Measurements from ENCODE around the gene OTUD7B. TPM values are rescaled to one million over a fixed set of nuclear protein-coding genes. Genes with fewer than 3 reads are reported as not detected.

Gene OTUD7B
- total RNA-seq, 2 donors from 2014 or later, result 5.9 to 10.5 TPM

DNA sequence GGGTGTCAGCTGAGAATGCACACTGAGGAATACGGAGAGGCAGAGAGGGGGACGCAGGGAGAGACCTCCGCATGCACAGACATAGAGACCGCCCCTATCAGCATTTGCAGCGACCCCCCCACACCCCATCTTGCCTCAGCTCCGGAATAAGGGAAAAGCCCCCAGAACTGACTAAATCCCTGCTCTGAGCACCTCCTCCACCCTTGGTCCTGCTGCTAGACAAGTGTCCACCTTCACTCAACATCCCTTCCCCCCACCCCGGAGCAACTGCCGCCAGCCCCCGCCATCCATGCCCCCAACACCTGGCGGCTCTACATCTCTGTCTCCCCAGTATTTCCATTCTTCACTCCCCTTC lies 93.7 kb downstream of the OTUD7B start:
- Mint-ChIP-seq H3K36me3 (ENCODE audit: low read depth) (no peaks in the 10 kb centered on the region), H3K4me1 (peaks cover 18% of the 10 kb centered on the region), H3K27ac (peak overlapping the region; percentile 84), H3K27me3 (no peaks in the 10 kb centered on the region), H3K4me3 (peak overlapping the region; percentile 90)
- DNase-seq (no peak), ATAC-seq (no peak)
- H3K9me3 ChIP-seq (ENCODE audit: control insufficient read depth, low read length, poor library complexity, severe bottlenecking), result no peaks in the 10 kb centered on the region

DNA sequence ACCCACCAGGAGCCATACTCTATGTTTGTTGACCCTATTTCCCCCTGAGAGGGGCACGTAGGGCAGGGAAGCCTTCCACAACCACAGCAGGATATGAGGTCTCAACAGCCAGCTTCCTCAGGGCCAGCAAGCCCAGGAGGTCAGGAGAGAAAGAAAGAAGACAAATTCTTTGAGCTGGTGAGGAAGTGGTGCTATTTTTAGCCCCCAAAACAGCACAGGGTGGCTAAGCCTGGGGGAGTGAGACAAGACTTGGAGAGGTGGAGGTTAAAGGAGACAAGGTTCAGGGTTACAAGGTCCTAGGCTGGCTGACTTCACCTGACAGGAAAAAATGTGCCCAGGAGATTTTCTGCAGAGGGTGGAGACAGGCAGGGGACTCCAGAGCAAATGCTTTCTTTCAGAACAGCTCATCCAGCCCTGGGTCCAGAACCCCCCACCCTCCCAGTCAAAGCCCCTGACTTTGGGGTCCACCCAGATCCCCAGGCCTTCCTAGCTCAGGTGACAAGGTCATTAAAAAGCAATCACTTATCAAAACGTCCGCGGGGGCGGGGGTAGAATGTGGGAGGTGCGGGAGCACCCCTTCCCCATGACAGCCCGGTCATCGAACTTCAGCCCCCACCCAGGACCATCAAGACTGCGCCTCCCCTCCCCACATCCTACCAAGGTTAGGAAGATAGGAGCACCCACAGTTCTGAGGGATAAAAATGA lies 94.2 kb downstream of the OTUD7B start:
- no peaks in the 10 kb centered on the region for H3K36me3 Mint-ChIP-seq (ENCODE audit: low read depth)
- no peak for DNase-seq
- H3K27ac Mint-ChIP-seq, result peak overlapping the region; percentile 84
- H3K4me1 Mint-ChIP-seq, result peaks cover 21% of the 10 kb centered on the region
- no peaks in the 10 kb centered on the region for H3K27me3 Mint-ChIP-seq
- no peak for ATAC-seq
- H3K4me3 Mint-ChIP-seq, result peak overlapping the region; percentile 90
- H3K9me3 ChIP-seq (ENCODE audit: control insufficient read depth, low read length, poor library complexity, severe bottlenecking), result no peaks in the 10 kb centered on the region

DNA sequence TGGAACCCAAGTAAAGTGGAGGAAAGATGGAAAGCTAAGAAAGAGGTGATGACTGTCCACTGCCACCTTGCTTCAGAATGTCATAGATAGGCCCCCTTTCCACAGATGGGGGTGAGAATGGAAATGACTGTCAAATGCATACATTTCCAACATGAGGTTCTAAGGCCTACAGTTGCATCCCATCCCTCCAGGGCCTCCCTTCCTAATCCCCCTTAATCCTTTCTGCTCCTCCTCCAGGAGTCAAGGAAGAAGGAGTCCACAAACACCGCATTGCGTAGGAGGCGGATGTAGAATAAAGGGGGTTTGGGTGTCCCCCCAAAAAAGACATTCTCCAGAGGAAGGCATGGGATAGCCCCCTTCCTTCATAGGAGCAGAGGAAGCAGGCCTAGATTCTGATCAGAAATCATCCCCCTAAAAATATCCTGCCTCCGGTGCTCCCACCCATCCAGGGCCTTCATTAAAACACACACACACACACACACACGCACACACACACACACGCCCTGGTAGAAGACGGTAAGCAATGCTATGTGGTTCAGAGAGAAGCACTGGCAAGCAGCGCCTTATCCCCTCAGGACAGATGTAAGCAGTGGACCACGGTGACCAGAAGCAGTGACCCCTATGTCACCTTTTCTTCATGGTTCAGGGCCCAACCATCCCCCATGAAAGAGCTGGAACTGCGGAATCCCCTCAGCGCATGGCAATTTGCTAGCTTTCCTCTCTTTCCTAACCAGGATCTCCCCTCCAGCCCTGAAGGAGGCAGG lies 94.9 kb downstream of the OTUD7B start:
- peaks cover 24% of the 10 kb centered on the region for H3K4me1 Mint-ChIP-seq
- ATAC-seq, result no peak
- no peak for DNase-seq
- no peaks in the 10 kb centered on the region for H3K9me3 ChIP-seq (ENCODE audit: control insufficient read depth, low read length, poor library complexity, severe bottlenecking)
- no peaks in the 10 kb centered on the region for H3K27me3 Mint-ChIP-seq
- peak overlapping the region; percentile 90 for H3K4me3 Mint-ChIP-seq
- no peaks in the 10 kb centered on the region for H3K36me3 Mint-ChIP-seq (ENCODE audit: low read depth)
- H3K27ac Mint-ChIP-seq, result peak overlapping the region; percentile 84

DNA sequence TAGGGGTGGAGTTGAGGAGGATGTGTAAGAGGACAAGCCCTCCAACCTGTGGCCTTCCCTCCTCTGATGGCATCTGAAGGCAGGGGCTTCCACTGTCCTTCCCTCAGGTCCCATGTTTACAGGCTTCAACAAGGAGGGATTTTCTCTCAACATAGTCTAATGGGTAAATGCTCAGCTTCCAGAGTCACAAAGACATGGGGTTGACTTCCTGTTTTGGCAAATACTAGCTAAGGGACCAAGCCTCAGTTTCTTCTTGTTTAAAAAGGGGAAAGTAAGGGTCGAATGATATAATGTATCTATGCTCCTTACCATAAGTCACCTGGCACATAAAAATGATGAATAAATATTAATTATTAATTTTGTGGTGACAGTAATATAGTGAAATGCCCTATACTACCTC lies 96.0 kb downstream of the OTUD7B start:
- H3K9me3 ChIP-seq (ENCODE audit: control insufficient read depth, low read length, poor library complexity, severe bottlenecking), result no peaks in the 10 kb centered on the region
- Mint-ChIP-seq H3K27ac (peak overlapping the region; percentile 84), H3K36me3 (ENCODE audit: low read depth) (no peaks in the 10 kb centered on the region), H3K4me1 (peaks cover 24% of the 10 kb centered on the region), H3K4me3 (no peak overlapping the region), H3K27me3 (no peaks in the 10 kb centered on the region)
- no peak for DNase-seq
- ATAC-seq, result no peak

DNA sequence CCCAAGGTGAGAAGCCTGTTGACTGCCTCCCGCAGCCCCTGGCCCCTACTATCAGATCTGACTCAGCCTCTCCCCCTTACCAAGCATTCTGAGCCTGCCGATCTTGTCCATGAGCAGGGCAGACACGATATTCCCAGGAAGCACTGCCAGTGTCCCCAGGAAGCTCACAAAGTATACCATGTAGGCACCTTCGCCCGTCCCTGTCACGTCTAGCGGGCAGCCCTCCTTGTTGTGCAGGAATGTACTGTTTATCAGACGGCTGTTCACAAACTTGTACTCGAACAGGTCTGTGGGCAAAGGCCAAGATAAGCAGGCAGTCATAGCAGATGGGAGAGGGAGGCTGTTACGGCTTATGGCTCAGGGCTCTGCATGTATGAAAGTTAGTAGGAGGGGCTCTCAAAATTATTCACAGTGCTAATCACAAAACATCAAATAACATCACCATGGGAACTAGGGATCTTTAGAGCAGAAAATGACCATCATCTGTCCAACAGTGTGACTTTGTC lies 103.9 kb downstream of the OTUD7B start:
- Mint-ChIP-seq H3K27me3 (no peaks in the 10 kb centered on the region), H3K36me3 (ENCODE audit: low read depth) (peaks cover 2% of the 10 kb centered on the region), H3K4me1 (peaks cover 12% of the 10 kb centered on the region), H3K27ac (no peak overlapping the region), H3K4me3 (no peak overlapping the region)
- ATAC-seq, result no peak
- no peak for DNase-seq
- no peaks in the 10 kb centered on the region for H3K9me3 ChIP-seq (ENCODE audit: control insufficient read depth, low read length, poor library complexity, severe bottlenecking)

DNA sequence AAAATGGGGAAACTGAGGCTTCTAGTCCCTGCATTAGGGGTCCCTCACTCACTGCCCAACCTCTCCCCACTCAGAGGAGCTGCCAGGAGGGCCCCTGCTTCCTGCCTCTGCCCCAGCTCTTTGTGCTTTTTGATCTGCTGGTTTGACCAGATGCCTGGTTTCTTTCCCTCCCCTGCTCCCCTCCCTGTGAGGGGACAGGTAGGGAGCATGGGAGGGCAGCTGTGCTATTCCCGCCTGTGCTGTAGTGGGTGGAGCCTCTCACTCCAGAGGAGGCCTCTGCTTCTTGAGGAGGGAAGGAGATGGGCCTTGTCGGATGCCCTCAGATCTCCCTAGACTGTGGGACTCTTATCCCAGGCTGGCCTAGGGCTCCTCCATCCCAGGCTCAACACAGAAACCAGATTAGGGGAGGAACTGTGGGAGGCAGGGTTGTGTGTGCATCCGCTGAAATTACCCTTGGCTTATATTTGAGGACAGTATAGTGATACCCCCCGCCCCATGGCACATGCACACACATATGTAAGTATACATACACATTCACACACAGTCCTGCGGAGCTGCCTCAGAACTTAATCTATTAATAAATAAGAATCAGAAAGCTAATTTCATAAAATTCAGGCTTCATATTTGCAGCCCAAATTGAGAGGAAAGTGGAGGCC lies 106.6 kb downstream of the OTUD7B start:
- H3K9me3 ChIP-seq (ENCODE audit: control insufficient read depth, low read length, poor library complexity, severe bottlenecking), result no peaks in the 10 kb centered on the region
- ATAC-seq, result no peak
- Mint-ChIP-seq H3K27ac (peak overlapping the region; percentile 74), H3K4me1 (peaks cover 20% of the 10 kb centered on the region), H3K27me3 (no peaks in the 10 kb centered on the region), H3K4me3 (no peak overlapping the region), H3K36me3 (ENCODE audit: low read depth) (peaks cover 2% of the 10 kb centered on the region)
- DNase-seq, result no peak

DNA sequence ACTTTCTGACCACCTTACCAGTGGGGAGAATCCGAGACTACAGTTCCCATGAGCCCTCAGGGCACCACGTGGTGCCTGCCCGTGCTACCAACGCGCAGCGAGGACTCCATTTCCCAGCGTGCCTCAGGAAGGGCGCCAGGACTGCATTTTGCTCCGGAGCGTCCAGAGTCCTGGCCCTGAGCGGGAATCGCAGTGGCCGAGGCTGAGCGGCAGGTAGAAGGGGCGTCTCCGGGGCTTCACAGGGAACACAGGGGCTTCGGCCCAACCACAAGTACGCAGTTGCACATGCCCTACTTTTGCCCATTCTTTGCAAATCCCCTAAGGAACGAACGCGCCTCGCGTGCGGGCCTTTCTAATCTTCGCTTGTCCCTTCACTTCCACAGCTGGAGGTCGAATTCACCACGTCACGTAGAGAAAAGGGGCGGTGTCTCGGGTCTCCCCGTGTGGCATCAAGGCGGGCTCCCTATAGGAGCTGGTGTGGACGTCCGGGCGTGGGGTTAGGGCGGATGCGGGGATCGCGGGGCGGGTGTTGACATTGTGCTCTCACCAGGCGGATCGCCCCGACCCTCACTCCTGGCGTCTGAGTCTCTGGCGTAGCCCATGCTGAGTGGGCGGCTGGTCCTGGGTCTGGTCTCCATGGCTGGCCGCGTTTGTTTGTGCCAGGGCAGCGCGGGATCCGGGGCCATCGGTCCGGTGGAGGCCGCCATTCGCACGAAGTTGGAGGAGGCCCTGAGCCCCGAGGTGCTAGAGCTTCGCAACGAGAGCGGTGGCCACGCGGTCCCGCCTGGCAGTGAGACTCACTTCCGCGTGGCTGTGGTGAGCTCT lies 110.9 kb downstream of the OTUD7B start, which contains the start of gene BOLA1:
Gene BOLA1 (plus strand): TSS at position 109 of the 825 bp plus-strand sequence. CDS start 492 bp downstream, at position 601.
- peaks cover 4% of the 10 kb centered on the region for H3K27me3 Mint-ChIP-seq

DNA sequence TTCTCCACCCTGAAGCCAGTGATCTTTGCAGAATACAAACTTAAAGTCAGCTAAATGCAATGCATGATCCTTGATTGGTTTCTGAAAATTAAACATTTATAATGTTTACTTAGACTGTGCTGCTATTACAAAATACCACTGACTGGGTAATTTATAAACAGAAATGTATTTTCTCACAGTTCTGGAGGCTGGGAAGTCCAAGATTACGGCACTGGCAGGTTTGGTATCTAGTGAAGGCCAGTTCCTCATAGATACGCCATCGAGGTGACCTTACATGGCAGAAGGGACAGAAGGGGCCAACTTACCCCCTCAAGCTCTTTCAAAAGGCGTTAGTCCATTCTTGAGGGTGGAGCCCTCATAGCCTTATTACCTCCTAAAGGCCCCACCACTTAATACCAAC lies 114.0 kb downstream of the OTUD7B start:
- Mint-ChIP-seq H3K4me1 (peaks cover 13% of the 10 kb centered on the region), H3K36me3 (ENCODE audit: low read depth) (peaks cover 2% of the 10 kb centered on the region), H3K4me3 (no peak overlapping the region), H3K27me3 (peaks cover 4% of the 10 kb centered on the region), H3K27ac (no peak overlapping the region)
- H3K9me3 ChIP-seq (ENCODE audit: control insufficient read depth, low read length, poor library complexity, severe bottlenecking), result no peaks in the 10 kb centered on the region
- no peak for ATAC-seq
- no peak for DNase-seq

More for the DNA sequence above, 110.9 kb downstream of the OTUD7B start, which contains the start of gene BOLA1:
- Mint-ChIP-seq H3K27ac (peak within 1 kb of the TSS; percentile 72), H3K4me3 (peak within 1 kb of the TSS; percentile 84), H3K36me3 (ENCODE audit: low read depth) (peaks cover 2% of the 10 kb centered on the region), H3K4me1 (peaks cover 18% of the 10 kb centered on the region)
- ATAC-seq (peak; percentile 99), DNase-seq (peak; percentile 63 to 66 (median 65))
- no peaks in the 10 kb centered on the region for H3K9me3 ChIP-seq (ENCODE audit: control insufficient read depth, low read length, poor library complexity, severe bottlenecking)

- no peak for DNase-seq
- ATAC-seq, result no peak
- no peaks in the 10 kb centered on the region for H3K9me3 ChIP-seq (ENCODE audit: control insufficient read depth, low read length, poor library complexity, severe bottlenecking)
- H3K27ac Mint-ChIP-seq, result no peak overlapping the region
- no peaks in the 10 kb centered on the region for H3K36me3 Mint-ChIP-seq (ENCODE audit: low read depth)
- no peaks in the 10 kb centered on the region for H3K4me1 Mint-ChIP-seq
- H3K27me3 Mint-ChIP-seq, result no peaks in the 10 kb centered on the region
- no peak overlapping the region for H3K4me3 Mint-ChIP-seq
Observed at GRCh38 chr1:149888999-149889289, 121.6 kb downstream of the OTUD7B start.

DNA sequence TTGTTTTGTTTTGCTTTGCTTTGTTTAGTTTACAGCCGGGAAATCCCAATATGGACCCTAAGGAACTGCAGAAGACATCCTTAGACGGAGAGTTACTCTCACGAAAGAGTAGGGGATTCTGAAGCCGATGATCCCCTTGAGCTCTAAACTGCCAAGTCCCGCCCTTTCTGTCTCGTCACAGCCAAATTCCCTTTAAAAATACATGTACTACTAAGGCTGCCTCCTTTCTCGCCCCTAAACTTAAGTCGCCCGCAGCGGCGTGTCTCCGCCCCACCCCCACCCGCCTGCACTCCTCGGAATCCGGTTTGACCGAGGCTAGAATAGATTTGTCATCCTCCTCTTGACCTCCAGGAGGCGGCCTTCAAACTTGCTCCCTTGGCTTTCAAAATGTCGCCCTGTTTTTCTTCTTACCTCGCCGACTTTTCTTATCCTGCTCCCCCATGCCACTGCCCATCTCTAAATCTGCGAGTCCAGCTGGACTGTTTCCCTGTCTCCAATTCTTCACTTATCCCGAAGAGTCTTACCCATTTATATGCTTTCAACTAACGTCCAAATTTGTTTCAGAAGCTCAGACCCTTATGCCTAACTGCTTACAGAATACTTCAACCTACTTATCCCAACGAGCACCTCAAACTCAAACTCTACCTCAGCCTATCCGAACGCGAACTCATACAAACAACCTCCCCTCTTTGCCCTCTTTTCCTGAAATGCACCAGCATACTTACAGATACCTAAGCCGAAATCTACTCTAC lies 122.1 kb downstream of the OTUD7B start:
- DNase-seq (peak; percentile 43 to 56 (median 45)), ATAC-seq (peak; percentile 27)
- Mint-ChIP-seq H3K4me3 (no peak overlapping the region), H3K27ac (no peak overlapping the region), H3K36me3 (ENCODE audit: low read depth) (no peaks in the 10 kb centered on the region), H3K4me1 (peaks cover 3% of the 10 kb centered on the region), H3K27me3 (no peaks in the 10 kb centered on the region)
- H3K9me3 ChIP-seq (ENCODE audit: control insufficient read depth, low read length, poor library complexity, severe bottlenecking), result no peaks in the 10 kb centered on the region
